GM13977 (cell line): ENCODE data around the gene FBRSL1.
A peak's percentile ranks its signal among the peaks of the same experiment; 100 is the strongest.

Experiments
- DNase-seq: peaks from one replicate; pipeline ENCODE4 v3.0.0; 2012; ENCODE audit warnings: low spot score
- in situ Hi-C: fragments of 300-500 bp; cut with MboI; formaldehyde crosslinking; loops from one replicate; pipeline ENCODE4 v1.12.0; 2022; ENCODE audit warnings: low sequenced_read_pairs, low pct_unique_long_range_greater_than_20kb, mixed read lengths, inconsistent platforms; ENCODE audit not compliant: unreplicated experiment
- TF ChIP-seq, protein P1 (sequence below): IDR thresholded peaks from 2 replicates; pipeline ENCODE4 v1.5.1; 2012; ENCODE audit warnings: mild to moderate bottlenecking, control low read depth; ENCODE audit not compliant: insufficient read depth; ENCODE audit errors: extremely low read depth, missing control alignments

The FBRSL1 gene

DNA sequence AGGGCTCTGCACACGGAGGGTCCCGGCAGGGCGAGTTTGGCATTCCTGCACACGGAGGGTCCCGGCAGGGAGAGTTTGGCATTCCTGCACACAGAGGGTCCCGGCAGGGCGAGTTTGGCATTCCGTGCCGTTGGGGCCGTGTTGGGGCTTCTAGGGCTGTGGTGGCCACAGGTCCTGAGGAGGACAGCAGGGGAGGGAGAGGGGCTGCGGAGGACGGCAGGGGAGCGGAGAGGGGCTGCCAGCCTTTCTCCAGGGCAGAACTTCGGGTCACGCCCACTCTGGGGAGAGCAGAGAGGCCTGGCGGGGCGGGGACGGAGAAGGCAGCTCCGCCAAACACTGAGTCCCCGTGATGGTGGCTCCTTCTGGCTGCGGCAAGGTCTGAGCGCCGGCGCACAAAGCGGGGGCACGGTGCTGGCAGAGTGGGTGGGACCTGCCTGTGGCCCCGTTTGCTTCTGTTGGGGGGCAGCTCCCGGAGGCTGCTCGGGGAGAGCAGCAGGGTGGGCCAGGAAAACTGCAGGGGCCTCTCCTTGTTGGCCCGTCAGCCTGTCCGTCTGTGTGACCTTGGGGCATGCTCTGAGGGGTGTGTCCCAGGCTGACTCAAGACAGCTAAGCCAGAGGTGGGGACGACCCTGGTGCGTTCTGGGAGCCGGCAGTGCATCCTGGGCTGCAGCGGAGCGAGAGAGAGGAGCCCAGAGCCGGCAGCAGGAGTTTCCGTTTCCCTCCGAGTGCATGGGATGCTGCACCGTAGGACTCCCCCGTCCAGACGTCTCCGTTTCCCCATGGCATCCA lies 60.3 kb downstream of the FBRSL1 start:
- in situ Hi-C loops: no loop called here
- TF ChIP-seq, protein P1, sequence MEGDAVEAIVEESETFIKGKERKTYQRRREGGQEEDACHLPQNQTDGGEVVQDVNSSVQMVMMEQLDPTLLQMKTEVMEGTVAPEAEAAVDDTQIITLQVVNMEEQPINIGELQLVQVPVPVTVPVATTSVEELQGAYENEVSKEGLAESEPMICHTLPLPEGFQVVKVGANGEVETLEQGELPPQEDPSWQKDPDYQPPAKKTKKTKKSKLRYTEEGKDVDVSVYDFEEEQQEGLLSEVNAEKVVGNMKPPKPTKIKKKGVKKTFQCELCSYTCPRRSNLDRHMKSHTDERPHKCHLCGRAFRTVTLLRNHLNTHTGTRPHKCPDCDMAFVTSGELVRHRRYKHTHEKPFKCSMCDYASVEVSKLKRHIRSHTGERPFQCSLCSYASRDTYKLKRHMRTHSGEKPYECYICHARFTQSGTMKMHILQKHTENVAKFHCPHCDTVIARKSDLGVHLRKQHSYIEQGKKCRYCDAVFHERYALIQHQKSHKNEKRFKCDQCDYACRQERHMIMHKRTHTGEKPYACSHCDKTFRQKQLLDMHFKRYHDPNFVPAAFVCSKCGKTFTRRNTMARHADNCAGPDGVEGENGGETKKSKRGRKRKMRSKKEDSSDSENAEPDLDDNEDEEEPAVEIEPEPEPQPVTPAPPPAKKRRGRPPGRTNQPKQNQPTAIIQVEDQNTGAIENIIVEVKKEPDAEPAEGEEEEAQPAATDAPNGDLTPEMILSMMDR: no peak
- no peak for DNase-seq

DNA sequence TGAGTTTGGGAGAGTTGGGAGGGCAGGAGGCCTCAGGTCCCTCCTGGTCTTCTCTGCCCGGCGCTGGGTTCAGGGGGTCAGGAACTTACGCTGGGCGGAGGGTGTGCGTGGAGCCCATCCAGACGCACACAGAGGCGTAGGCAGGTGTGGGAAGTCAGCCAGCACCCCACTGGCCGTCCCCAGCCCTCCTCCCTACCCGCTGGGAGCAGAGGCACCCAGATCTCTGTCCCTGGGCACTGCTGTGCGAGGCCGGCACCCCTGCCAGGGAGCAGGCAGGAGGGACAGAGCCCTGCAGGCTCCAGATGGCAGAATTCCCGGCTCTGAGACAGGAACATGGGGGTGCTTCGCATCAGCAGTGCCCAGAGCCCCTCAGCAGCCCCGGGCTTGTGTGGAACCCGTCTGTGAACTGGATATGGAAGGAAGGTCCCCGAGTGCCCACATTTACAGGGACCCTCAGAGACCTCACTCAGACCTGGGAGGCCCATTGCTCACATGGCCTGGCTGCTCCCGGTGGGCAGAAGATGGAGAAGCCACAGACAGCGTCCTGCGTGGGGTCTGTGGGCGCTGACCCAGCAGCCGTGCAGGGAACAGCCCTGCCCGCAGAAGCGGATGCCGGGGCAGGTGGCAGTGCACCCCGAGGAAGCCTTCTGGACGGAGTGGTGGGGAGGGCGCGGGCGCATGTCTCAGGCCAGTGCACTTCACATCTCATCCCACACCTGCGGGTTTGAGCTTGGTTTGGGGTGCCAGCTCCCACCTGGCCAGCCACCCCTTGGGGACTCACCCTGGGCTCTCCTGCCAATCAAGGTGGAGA lies 61.1 kb downstream of the FBRSL1 start:
- DNase-seq: no peak
- TF ChIP-seq, protein P1: no peak
- in situ Hi-C loops: no loop called here

DNA sequence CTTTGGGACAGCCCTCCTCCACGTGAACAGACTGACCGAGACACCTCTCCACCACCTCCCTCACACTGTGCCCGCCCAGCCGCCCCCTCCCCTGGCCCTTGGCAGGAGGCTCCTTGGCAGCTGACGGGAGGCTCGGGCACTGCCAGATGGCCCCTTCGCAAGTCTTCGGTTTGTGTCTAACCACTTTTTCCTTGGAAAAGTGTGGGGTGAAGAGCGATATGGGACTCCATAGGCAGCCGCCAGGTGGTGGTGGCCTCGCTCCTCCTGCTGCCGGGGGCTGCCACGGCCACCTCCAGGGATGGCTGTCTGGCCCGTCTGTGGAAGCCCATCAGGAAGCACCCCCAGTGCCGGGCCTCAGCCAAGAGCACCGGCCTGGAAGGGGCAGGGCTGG lies 61.7 kb downstream of the FBRSL1 start:
- no peak for DNase-seq
- in situ Hi-C loops: no loop called here
- TF ChIP-seq, protein P1: no peak

DNA sequence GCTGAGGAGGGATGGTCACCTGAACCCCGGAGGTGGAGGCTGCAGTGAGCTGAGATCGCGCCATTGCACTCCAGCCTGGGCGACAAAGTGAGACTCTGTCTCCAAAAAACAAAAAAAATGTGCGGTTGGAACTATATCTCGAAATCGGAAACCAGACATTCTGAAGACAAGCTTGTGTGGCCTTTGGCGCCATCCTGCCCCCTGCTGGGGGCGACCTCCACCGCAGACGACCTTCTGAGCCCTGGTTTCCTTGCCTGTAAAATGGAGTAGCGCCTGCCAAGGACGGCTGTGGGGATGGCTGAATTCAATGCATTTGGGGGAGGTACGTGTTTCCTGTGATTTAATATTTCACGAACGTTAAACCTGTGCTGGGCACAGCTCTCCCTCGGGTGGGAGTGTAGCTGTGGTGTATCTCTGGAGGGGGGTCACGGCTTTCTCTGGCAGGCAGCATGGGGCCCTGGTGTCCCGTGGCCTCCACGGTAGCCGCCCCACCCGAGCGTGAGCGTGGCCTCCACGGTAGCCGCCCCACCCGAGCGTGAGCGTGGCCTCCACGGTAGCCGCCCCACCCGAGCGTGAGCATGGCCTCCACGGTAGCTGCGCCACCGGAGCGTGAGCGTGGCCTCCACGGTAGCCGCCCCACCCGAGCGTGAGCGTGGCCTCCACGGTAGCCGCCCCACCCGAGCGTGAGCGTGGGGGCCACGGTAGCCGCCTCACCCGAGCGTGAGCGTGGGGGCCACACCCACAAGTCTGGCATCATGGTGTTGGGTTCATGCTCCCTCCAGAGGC lies 65.1 kb downstream of the FBRSL1 start:
- TF ChIP-seq, protein P1: peak; percentile 54
- no peak for DNase-seq
- in situ Hi-C loops: no loop called here

DNA sequence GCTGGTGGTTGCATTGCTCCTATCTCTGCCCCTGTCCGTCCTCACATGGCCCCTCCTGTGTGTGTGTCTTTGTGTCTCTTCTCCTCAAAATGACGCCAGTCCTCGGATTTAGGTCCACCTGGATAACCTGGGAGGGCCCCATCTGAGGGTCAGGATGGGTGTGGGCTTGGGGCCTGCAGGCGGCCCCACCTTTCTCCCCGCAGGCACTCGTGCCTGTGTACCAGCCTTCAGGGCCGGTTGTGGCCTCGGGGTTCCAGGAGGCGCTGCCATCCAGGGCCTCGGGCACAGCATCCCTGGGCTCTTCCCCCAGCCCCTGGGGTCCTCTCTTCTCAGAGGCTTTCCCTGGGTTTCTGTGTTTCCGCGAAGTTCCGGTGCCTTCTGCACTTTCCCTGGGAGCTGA lies 65.7 kb downstream of the FBRSL1 start:
- DNase-seq: no peak
- in situ Hi-C loops: no loop called here
- TF ChIP-seq, protein P1: no peak

DNA sequence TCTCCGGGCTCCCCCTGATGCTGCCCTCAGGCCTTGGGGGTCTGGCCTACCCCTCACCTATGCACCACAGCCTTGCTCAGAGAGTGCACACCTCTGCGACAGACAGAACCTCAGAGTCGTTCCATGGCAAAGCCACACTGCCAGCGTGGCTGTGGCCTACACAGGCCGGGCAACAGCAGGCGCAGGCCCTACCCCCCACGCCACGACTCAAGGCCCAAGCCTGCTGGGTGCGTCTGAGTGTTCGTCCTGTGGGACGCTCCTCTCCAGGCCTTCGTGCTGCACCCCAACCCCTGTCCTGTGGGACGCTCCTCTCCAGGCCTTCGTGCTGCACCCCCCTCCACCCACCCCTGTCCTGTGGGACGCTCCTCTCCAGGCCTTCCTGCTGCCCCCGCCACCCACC lies 66.3 kb downstream of the FBRSL1 start:
- in situ Hi-C loops: no loop called here
- TF ChIP-seq, protein P1: no peak

More for the DNA sequence above, 66.3 kb downstream of the FBRSL1 start:
- no peak for DNase-seq
